ENCODE results near the gene KIAA1958. TPM values are rescaled to one million over a fixed set of nuclear protein-coding genes. Genes with fewer than 3 reads are reported as not detected.

KIAA1958 gene
- total RNA-seq, 4 donors from 2014 or later: 4.6 to 22.0 (median 9.2) TPM

DNA sequence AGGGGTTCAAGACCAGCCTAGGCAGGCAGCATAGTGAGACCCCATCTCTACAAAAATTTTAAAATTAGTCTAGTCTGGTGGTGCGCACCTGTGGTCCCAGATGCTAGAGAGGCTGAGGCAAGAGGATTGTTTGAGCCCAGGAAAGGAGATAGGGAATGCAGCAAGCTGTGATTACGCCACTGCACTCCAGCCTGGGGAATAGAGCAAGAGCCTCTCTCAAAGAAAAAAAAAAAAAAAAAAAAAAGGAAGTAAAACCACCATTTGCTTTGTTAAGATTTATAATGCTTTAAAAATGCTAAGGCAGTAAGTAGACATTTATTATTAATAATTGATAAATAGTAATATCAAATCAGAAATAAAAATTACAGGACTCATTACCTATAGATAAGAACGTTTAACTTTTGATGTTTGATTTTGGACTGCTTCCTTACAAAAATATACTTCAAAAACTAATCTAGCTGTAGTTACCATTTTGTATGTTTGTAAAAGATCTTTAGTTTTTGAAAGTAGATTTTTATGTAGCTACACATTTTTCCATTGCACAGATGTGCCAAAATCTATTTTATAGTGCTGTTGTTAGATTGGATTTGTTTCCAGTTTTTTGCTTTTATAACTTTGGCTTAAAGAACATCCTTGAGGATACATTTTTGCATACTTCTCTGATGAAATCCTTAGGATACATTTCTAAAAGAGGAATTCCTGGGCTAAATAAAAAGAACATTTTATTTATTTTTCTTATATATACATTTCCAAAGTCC lies 144.9 kb downstream of the KIAA1958 start:
- DNase-seq: no peak
- Histone ChIP-seq H3K27ac (no peak overlapping the region), H3K9me3 (no peaks in the 10 kb centered on the region), H3K27me3 (no peaks in the 10 kb centered on the region), H3K36me3 (no peaks in the 10 kb centered on the region), H3K4me1 (no peaks in the 10 kb centered on the region), H3K4me3 (no peak overlapping the region)
- no peak for TF ChIP-seq POLR2A (IDR thresholded peaks at IDR 0.05)
- TF ChIP-seq, protein P1, sequence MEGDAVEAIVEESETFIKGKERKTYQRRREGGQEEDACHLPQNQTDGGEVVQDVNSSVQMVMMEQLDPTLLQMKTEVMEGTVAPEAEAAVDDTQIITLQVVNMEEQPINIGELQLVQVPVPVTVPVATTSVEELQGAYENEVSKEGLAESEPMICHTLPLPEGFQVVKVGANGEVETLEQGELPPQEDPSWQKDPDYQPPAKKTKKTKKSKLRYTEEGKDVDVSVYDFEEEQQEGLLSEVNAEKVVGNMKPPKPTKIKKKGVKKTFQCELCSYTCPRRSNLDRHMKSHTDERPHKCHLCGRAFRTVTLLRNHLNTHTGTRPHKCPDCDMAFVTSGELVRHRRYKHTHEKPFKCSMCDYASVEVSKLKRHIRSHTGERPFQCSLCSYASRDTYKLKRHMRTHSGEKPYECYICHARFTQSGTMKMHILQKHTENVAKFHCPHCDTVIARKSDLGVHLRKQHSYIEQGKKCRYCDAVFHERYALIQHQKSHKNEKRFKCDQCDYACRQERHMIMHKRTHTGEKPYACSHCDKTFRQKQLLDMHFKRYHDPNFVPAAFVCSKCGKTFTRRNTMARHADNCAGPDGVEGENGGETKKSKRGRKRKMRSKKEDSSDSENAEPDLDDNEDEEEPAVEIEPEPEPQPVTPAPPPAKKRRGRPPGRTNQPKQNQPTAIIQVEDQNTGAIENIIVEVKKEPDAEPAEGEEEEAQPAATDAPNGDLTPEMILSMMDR (IDR thresholded peaks at IDR 0.05): no peak
- intact Hi-C loops (cut with DNase I; ENCODE audit: low total_unique reads): no loop called here

DNA sequence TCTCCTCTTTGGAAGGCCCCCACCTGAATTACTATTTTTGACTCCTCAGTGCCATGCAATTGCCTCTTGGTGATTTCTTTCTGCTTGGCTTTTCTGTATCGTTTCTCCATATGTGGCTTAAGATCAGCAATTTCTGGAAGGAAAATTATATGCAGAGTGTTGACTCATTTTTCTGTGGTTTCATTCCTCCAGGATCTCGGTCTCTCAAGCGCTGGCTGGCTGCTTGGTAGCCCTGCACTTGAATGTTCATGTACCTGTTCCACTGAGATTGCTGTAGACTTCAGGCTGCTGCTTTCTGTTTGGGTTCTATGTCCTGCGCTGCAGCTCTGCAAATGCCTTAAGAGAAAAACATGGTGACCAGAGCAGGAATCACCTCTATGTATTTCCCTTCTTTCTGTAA lies 153.7 kb downstream of the KIAA1958 start:
- peaks cover 0 to 10% of the 10 kb centered on the region in 2 donors for H3K9me3 ChIP-seq
- TF ChIP-seq, protein P1 (IDR thresholded peaks at IDR 0.05): no peak
- TF ChIP-seq POLR2A (IDR thresholded peaks at IDR 0.05): no peak
- no peaks in the 10 kb centered on the region for H3K27me3 ChIP-seq
- DNase-seq: no peak
- no peaks in the 10 kb centered on the region for H3K4me1 ChIP-seq
- H3K27ac ChIP-seq: no peak overlapping the region
- no peak overlapping the region for H3K4me3 ChIP-seq
- no peaks in the 10 kb centered on the region for H3K36me3 ChIP-seq
- intact Hi-C loops (cut with DNase I; ENCODE audit: low total_unique reads): no loop called here

DNA sequence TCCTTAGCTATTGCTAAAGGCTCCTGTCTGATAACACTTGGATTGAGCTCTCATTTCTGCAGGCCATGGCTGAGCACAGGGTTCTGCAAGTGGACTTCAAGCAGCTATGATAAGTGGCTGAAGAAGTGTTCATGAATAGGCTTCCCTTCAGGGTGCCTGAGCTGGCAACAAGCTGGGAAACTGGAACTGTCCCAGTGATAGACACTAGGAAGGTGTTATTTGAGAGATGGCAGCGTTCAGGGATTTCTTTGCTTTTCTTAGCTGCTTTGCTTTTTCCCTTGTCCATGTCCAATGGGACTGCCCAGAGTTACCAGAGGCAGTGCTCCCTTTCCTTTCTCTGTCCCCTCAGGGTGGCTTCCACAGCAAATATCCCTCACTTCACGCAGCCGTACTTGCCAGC lies 155.5 kb downstream of the KIAA1958 start:
- intact Hi-C loops (cut with DNase I; ENCODE audit: low total_unique reads): no loop called here
- DNase-seq: no peak
- TF ChIP-seq POLR2A (IDR thresholded peaks at IDR 0.05): no peak
- TF ChIP-seq, protein P1 (IDR thresholded peaks at IDR 0.05): no peak
- H3K4me3 ChIP-seq: no peak overlapping the region
- H3K36me3 ChIP-seq: no peaks in the 10 kb centered on the region
- H3K27me3 ChIP-seq: no peaks in the 10 kb centered on the region
- H3K9me3 ChIP-seq: peaks cover 0 to 10% of the 10 kb centered on the region in 2 donors
- H3K27ac ChIP-seq: no peak overlapping the region
- no peaks in the 10 kb centered on the region for H3K4me1 ChIP-seq

DNA sequence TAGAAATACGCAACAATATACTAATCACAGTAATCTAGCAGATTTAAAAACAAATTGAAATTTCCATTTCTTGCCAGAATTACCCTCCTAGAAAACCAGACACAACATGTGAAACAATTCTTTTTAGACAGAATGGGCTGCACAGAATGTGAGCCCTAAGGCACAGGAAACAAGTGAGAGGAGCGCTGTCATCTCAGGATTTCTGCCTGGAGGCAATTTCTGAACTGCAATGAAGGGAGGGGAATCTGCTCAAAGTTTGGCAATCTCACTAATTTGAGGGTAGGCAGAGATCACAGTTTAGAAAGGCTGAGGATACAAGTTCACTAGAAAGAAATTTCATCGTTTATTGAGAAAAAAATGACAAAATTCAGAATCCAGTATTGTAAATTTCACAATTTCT lies 161.0 kb downstream of the KIAA1958 start:
- Histone ChIP-seq H3K9me3 (no peaks in the 10 kb centered on the region), H3K4me3 (no peak overlapping the region), H3K36me3 (peaks cover 0 to 4% of the 10 kb centered on the region in 2 donors), H3K4me1 (no peaks in the 10 kb centered on the region), H3K27me3 (no peaks in the 10 kb centered on the region), H3K27ac (no peak overlapping the region)
- no peak for DNase-seq
- intact Hi-C loops (cut with DNase I; ENCODE audit: low total_unique reads): no loop called here
- TF ChIP-seq, protein P1 (IDR thresholded peaks at IDR 0.05): no peak
- no peak for TF ChIP-seq POLR2A (IDR thresholded peaks at IDR 0.05)

DNA sequence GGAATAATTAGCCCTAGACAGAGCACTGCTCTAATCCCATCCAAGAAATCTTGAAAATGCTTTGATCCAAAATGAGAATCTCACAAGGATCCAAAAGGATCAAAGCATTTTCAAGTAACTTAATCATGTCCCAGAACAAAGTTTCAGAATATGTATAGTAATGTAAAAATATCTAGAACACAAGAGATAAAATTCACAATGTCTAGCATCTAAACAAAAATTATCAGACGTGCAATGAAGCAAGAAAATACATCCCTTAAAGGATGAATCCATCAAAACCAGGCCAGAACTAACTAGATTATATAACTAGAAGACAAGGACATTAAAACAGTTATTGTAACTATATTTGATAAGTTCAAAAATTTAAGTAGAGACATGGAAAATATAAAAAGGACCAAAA lies 162.0 kb downstream of the KIAA1958 start:
- intact Hi-C loops (cut with DNase I; ENCODE audit: low total_unique reads): no loop called here
- no peak for TF ChIP-seq POLR2A (IDR thresholded peaks at IDR 0.05)
- TF ChIP-seq, protein P1 (IDR thresholded peaks at IDR 0.05): no peak
- Histone ChIP-seq H3K4me1 (no peaks in the 10 kb centered on the region), H3K9me3 (no peaks in the 10 kb centered on the region), H3K27me3 (no peaks in the 10 kb centered on the region), H3K36me3 (peaks cover 0 to 4% of the 10 kb centered on the region in 2 donors), H3K4me3 (no peak overlapping the region), H3K27ac (no peak overlapping the region)
- DNase-seq: no peak
